ENCODE data around the gene MICAL2. TPM values are rescaled to one million over a fixed set of nuclear protein-coding genes. Genes with fewer than 3 reads are reported as not detected.

Gene MICAL2
- total and polyA plus RNA-seq, 2 of the 13 experiments (the other 11 are each of a cell fraction or from before 2014, with no cell fraction given) = 0.78 to 1.1 TPM

DNA sequence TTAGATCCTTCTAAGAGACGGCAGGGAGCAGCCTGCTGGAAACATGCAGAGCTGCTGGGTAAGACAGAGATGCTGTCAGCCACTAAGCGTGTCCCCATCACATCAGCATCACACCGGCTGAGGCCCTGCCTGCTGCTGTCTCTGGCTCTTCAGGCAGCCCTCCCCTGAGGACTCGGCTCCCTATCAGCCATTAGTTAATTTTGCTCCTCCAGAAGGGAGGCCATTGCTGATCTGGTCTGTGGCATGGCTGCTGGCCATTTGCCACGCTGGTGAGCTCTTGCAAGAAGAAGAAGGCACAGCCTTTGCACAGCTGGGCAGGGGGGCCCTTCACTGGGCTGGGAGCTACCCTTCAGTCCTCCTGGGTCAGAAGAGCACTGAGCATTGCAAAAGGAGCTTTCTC lies 135.8 kb downstream of the MICAL2 start (continued):
- TF ChIP-seq, protein P1, sequence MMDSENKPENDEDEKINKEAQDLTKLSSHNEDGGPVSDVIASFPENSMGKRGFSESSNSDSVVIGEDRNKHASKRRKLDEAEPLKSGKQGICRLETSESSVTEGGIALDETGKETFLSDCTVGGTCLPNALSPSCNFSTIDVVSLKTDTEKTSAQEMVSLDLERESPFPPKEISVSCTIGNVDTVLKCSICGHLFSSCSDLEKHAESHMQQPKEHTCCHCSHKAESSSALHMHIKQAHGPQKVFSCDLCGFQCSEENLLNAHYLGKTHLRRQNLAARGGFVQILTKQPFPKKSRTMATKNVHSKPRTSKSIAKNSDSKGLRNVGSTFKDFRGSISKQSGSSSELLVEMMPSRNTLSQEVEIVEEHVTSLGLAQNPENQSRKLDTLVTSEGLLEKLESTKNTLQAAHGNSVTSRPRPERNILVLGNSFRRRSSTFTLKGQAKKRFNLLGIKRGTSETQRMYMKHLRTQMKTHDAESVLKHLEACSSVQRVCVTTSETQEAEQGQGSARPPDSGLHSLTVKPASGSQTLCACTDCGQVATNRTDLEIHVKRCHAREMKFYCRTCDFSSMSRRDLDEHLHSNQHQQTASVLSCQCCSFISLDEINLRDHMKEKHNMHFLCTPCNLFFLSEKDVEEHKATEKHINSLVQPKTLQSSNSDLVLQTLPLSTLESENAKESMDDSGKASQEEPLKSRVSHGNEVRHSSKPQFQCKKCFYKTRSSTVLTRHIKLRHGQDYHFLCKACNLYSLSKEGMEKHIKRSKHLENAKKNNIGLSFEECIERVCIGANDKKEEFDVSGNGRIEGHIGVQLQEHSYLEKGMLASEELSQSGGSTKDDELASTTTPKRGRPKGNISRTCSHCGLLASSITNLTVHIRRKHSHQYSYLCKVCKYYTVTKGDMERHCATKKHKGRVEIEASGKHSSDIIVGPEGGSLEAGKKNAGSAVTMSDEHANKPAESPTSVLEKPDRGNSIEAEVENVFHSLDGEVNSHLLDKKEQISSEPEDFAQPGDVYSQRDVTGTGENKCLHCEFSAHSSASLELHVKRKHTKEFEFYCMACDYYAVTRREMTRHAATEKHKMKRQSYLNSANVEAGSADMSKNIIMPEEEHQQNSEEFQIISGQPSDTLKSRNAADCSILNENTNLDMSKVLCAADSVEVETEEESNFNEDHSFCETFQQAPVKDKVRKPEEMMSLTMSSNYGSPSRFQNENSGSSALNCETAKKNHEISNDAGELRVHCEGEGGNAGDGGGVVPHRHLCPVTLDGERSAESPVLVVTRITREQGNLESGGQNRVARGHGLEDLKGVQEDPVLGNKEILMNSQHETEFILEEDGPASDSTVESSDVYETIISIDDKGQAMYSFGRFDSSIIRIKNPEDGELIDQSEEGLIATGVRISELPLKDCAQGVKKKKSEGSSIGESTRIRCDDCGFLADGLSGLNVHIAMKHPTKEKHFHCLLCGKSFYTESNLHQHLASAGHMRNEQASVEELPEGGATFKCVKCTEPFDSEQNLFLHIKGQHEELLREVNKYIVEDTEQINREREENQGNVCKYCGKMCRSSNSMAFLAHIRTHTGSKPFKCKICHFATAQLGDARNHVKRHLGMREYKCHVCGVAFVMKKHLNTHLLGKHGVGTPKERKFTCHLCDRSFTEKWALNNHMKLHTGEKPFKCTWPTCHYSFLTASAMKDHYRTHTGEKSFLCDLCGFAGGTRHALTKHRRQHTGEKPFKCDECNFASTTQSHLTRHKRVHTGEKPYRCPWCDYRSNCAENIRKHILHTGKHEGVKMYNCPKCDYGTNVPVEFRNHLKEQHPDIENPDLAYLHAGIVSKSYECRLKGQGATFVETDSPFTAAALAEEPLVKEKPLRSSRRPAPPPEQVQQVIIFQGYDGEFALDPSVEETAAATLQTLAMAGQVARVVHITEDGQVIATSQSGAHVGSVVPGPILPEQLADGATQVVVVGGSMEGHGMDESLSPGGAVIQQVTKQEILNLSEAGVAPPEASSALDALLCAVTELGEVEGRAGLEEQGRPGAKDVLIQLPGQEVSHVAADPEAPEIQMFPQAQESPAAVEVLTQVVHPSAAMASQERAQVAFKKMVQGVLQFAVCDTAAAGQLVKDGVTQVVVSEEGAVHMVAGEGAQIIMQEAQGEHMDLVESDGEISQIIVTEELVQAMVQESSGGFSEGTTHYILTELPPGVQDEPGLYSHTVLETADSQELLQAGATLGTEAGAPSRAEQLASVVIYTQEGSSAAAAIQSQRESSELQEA (CRISPR knock-in tag; IDR thresholded peaks at IDR 0.05; ENCODE audit: not compliant biosample characterization) = no peak
- TF ChIP-seq NFYC (CRISPR knock-in tag; IDR thresholded peaks at IDR 0.05) = no peak
- TF ChIP-seq, protein P2, sequence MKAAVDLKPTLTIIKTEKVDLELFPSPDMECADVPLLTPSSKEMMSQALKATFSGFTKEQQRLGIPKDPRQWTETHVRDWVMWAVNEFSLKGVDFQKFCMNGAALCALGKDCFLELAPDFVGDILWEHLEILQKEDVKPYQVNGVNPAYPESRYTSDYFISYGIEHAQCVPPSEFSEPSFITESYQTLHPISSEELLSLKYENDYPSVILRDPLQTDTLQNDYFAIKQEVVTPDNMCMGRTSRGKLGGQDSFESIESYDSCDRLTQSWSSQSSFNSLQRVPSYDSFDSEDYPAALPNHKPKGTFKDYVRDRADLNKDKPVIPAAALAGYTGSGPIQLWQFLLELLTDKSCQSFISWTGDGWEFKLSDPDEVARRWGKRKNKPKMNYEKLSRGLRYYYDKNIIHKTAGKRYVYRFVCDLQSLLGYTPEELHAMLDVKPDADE (CRISPR knock-in tag; IDR thresholded peaks at IDR 0.05) = no peak
- TF ChIP-seq ZSCAN9 (CRISPR knock-in tag; IDR thresholded peaks at IDR 0.05; ENCODE audit: borderline replicate concordance) = no peak
- TF ChIP-seq KDM4B (CRISPR knock-in tag; IDR thresholded peaks at IDR 0.05) = no peak
- TF ChIP-seq TCF7 (IDR thresholded peaks at IDR 0.05; ENCODE audit: low read depth) = no peak
- TF ChIP-seq CCAR2 (optimal IDR thresholded peaks at IDR 0.05; ENCODE audit: low read depth, low read length) = no peak
